ENCODE data around the gene ZDHHC8. TPM values are rescaled to one million over a fixed set of nuclear protein-coding genes. Genes with fewer than 3 reads are reported as not detected.

The ZDHHC8 gene
- total and polyA plus RNA-seq, 2 experiments from 2014 or later = 13.0 to 18.7 TPM

- Histone ChIP-seq H3K4me2 (ENCODE audit: unreplicated experiment) (no peak overlapping the region), H4K20me1 (ENCODE audit: insufficient read depth) (no peaks in the 10 kb centered on the region), H3K36me3 (ENCODE audit: low read depth) (no peaks in the 10 kb centered on the region), H3K9me3 (ENCODE audit: low read depth) (no peaks in the 10 kb centered on the region), H3K27me3 (replicated peaks; ENCODE audit: insufficient read depth) (no peaks in the 10 kb centered on the region), H3K4me3 (no peak overlapping the region), H3K9me2 (ENCODE audit: insufficient read depth) (no peaks in the 10 kb centered on the region), H3K27ac (no peak overlapping the region), H3K9ac (no peak overlapping the region), H2AFZ (no peak overlapping the region), H3K4me1 (ENCODE audit: insufficient read depth) (no peaks in the 10 kb centered on the region), H3K79me2 (ENCODE audit: insufficient read depth) (no peaks in the 10 kb centered on the region), H3F3A (ENCODE audit: insufficient read depth) (no peaks in the 10 kb centered on the region)
- DNase-seq = no peak
- TF ChIP-seq EZH2phosphoT487 (IDR thresholded peaks at IDR 0.05; ENCODE audit: insufficient read depth, low read depth) (no peak), EZH2 (IDR thresholded peaks at IDR 0.05; ENCODE audit: insufficient read depth, poor library complexity, severe bottlenecking) (no peak)
- 51 to 52% methylated on average over 8 of the region's 8 CpGs for WGBS, 2 experiments (ENCODE audit: low coverage in 1 of 2, low lambda C conversion rate in 2 of 2, missing lambda C conversion rate in 2 of 2)
- in situ Hi-C loops (cut with MboI) = no loop called here
These were observed 60.2 kb downstream of the ZDHHC8 start for GRCh38 chr22:20191803-20192202.

GRCh38 chr22:20192293-20192971, 60.8 kb downstream of the ZDHHC8 start:
- no peak for DNase-seq
- no peaks in the 10 kb centered on the region for H3K4me1 ChIP-seq (ENCODE audit: insufficient read depth)
- H3K9me3 ChIP-seq (ENCODE audit: low read depth) = no peaks in the 10 kb centered on the region
- H3K4me2 ChIP-seq (ENCODE audit: unreplicated experiment) = no peak overlapping the region
- no peaks in the 10 kb centered on the region for H3K27me3 ChIP-seq (replicated peaks; ENCODE audit: insufficient read depth)
- in situ Hi-C loops (cut with MboI) = no loop called here
- no peak overlapping the region for H3K4me3 ChIP-seq
- WGBS, 2 experiments (ENCODE audit: low coverage in 1 of 2, low lambda C conversion rate in 2 of 2, missing lambda C conversion rate in 2 of 2) = 68 to 71% methylated on average over 10 of the region's 10 CpGs
- no peaks in the 10 kb centered on the region for H3K79me2 ChIP-seq (ENCODE audit: insufficient read depth)
- no peak overlapping the region for H3K27ac ChIP-seq
- H3K9me2 ChIP-seq (ENCODE audit: insufficient read depth) = no peaks in the 10 kb centered on the region
- H3K9ac ChIP-seq = no peak overlapping the region
- no peaks in the 10 kb centered on the region for H3F3A ChIP-seq (ENCODE audit: insufficient read depth)
- no peaks in the 10 kb centered on the region for H4K20me1 ChIP-seq (ENCODE audit: insufficient read depth)
- TF ChIP-seq EZH2phosphoT487 (IDR thresholded peaks at IDR 0.05; ENCODE audit: insufficient read depth, low read depth) (no peak), EZH2 (IDR thresholded peaks at IDR 0.05; ENCODE audit: insufficient read depth, poor library complexity, severe bottlenecking) (no peak)
- no peaks in the 10 kb centered on the region for H3K36me3 ChIP-seq (ENCODE audit: low read depth)
- no peak overlapping the region for H2AFZ ChIP-seq

GRCh38 chr22:20192972-20193760, 61.6 kb downstream of the ZDHHC8 start:
- H3K9me2 ChIP-seq (ENCODE audit: insufficient read depth) = no peaks in the 10 kb centered on the region
- no peaks in the 10 kb centered on the region for H3F3A ChIP-seq (ENCODE audit: insufficient read depth)
- H3K79me2 ChIP-seq (ENCODE audit: insufficient read depth) = no peaks in the 10 kb centered on the region
- no peaks in the 10 kb centered on the region for H3K27me3 ChIP-seq (replicated peaks; ENCODE audit: insufficient read depth)
- H3K4me1 ChIP-seq (ENCODE audit: insufficient read depth) = no peaks in the 10 kb centered on the region
- no peak overlapping the region for H3K27ac ChIP-seq
- no peaks in the 10 kb centered on the region for H4K20me1 ChIP-seq (ENCODE audit: insufficient read depth)
- no peak overlapping the region for H3K9ac ChIP-seq
- no peaks in the 10 kb centered on the region for H3K36me3 ChIP-seq (ENCODE audit: low read depth)
- no peak overlapping the region for H2AFZ ChIP-seq
- no peaks in the 10 kb centered on the region for H3K9me3 ChIP-seq (ENCODE audit: low read depth)
- no peak for DNase-seq
- WGBS, 2 experiments (ENCODE audit: low coverage in 1 of 2, low lambda C conversion rate in 2 of 2, missing lambda C conversion rate in 2 of 2) = 65 to 68% methylated on average over 18 to 20 of the region's 20 CpGs
- in situ Hi-C loops (cut with MboI) = no loop called here
- H3K4me3 ChIP-seq = no peak overlapping the region
- H3K4me2 ChIP-seq (ENCODE audit: unreplicated experiment) = no peak overlapping the region
- TF ChIP-seq EZH2 (IDR thresholded peaks at IDR 0.05; ENCODE audit: insufficient read depth, poor library complexity, severe bottlenecking) = no peak
- TF ChIP-seq EZH2phosphoT487 (IDR thresholded peaks at IDR 0.05; ENCODE audit: insufficient read depth, low read depth) = no peak

- Histone ChIP-seq H3K9ac (no peak overlapping the region), H3K9me3 (ENCODE audit: low read depth) (no peaks in the 10 kb centered on the region), H3F3A (ENCODE audit: insufficient read depth) (no peaks in the 10 kb centered on the region), H3K4me2 (ENCODE audit: unreplicated experiment) (no peak overlapping the region), H3K27me3 (replicated peaks; ENCODE audit: insufficient read depth) (no peaks in the 10 kb centered on the region; the same call in 1 of the 2 replicates), H3K4me3 (no peak overlapping the region), H3K79me2 (ENCODE audit: insufficient read depth) (no peaks in the 10 kb centered on the region), H3K4me1 (ENCODE audit: insufficient read depth) (no peaks in the 10 kb centered on the region), H2AFZ (no peak overlapping the region), H4K20me1 (ENCODE audit: insufficient read depth) (no peaks in the 10 kb centered on the region), H3K27ac (no peak overlapping the region), H3K9me2 (ENCODE audit: insufficient read depth) (no peaks in the 10 kb centered on the region), H3K36me3 (ENCODE audit: low read depth) (no peaks in the 10 kb centered on the region)
- no peak for TF ChIP-seq EZH2phosphoT487 (IDR thresholded peaks at IDR 0.05; ENCODE audit: insufficient read depth, low read depth)
- no peak for TF ChIP-seq EZH2 (IDR thresholded peaks at IDR 0.05; ENCODE audit: insufficient read depth, poor library complexity, severe bottlenecking)
- no peak for DNase-seq
- 65 to 70% methylated on average over 16 to 17 of the region's 17 CpGs for WGBS, 2 experiments (ENCODE audit: low coverage in 1 of 2, low lambda C conversion rate in 2 of 2, missing lambda C conversion rate in 2 of 2)
- in situ Hi-C loops (cut with MboI) = no loop called here
These were observed 62.3 kb downstream of the ZDHHC8 start for GRCh38 chr22:20193761-20194494.
